NCI-H2171 treated with DMSO at 0.1 percent for 48 hours (cell line): ENCODE measurements around the gene PDE7B.
A peak's percentile ranks its signal among the peaks of the same experiment; 100 is the strongest.

Source experiments
- DNase-seq: peaks from one replicate; lab custom pipeline; 2025; lab: John Stamatoyannopoulos, UW

The PDE7B gene

GRCh38 chr6:135936606-135937005 lies 85.1 kb downstream of the PDE7B start:
- no peak for DNase-seq

DNA sequence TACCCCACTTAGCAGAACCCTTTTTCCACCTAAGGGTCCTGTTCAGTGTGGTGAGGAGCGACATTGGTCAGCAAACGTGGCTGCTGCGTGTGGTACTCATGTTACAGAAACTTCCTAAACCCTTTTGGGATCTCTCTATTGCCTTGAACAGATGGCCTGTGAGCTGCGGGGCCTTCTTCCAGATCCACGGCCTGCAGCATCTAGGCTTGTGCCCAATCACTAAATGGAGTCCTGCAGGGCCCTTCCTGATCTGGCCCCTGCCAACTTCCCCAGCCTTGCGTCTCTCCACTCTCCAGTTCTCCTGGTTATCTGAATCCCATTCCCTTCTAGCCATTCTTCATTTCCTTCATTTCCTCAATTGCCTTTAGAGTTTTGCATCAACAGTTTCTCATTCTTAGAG lies 85.6 kb downstream of the PDE7B start:
- DNase-seq, result no peak

GRCh38 chr6:135938576-135939207 lies 87.2 kb downstream of the PDE7B start:
- DNase-seq, result peak; percentile 12

- DNase-seq, result no peak
These were observed 87.7 kb downstream of the PDE7B start for GRCh38 chr6:135939208-135939591.

DNA sequence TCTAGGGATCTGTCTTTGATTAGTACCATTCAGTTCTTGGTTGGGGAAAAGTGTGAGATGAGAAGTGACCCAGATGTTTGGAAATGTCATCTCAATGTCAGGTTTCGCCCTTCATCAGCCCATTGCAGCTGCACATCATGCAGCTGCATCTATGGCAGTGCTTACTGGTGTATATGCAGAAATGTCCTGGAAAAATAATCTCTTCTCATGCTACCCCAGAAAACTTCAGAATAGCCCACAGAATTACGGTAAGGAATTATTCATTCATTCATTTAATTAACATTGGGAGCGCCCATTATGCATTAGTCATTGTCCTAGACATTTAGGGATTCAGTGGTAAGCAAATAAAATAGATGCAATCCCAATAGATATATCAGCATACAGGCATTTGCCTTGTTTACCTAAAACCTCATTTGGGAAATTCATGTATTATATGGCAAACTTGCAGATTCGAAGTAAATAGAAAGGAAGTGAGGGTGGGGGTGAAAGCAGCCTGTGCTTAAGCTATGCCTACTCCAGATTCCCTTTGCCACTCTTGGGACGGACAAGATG lies 89.2 kb downstream of the PDE7B start:
- DNase-seq, result no peak

DNA sequence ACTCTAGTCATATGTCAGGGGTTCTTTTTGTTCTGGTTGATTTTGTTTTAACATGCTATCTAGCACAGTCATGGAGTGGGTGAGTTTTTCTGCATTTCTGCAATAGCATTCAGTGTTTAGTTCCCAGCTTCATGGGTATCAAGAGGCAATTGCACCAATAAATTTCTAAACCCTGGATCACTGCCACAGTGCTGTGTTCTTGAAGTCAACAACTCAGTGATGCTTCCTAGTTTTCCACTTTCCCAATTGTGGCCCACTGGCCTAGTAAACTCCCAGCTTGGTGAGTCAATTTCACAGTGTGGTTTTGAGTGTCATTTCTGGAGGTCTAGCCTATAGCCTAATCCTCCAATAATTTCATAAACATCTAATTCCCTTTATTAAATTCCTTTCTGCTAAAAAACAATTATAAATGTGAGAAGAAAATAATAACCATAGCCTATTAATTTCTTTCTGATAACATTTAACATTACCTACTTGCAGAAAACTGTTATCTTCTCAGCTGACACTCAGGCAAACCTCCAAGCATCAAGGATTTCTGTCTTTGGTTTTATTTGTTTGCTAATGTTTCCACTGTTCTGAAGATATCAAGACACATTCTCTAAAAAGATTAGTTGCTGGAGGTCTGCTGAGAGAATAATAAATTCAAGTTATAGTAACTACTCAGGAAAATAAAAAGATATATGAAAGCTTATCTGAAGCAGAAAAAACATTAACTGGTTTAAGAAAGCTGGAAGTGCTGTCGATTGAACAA lies 89.9 kb downstream of the PDE7B start:
- DNase-seq, result no peak

DNA sequence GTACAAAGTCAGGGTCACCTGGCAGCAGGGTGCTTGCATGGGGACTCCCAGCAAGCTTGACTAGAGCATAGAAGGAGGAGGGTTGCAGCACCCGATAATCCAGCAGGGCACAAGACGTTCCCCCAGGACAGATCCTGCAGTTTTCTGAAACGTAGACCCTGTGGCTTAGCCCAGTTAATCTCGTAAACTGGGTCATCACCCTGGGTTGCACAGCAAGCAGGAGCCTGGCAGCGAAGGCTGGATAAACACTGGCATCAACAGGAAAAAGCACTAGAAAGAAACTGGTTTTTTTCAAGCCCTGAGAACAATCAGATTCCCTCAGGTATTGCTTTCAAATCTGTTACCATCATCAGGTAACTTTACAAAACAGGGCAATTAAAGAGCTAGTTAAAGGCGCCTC lies 92.6 kb downstream of the PDE7B start:
- DNase-seq, result no peak

- no peak for DNase-seq
These were observed 95.2 kb downstream of the PDE7B start for GRCh38 chr6:135946674-135947073.

GRCh38 chr6:135950669-135951068 lies 99.2 kb downstream of the PDE7B start:
- DNase-seq, result no peak

GRCh38 chr6:135951169-135951568 lies 99.7 kb downstream of the PDE7B start:
- DNase-seq, result no peak

- DNase-seq, result no peak
These were observed 102.3 kb downstream of the PDE7B start for GRCh38 chr6:135953818-135954217.

GRCh38 chr6:135955099-135955498 lies 103.6 kb downstream of the PDE7B start:
- DNase-seq, result no peak

DNA sequence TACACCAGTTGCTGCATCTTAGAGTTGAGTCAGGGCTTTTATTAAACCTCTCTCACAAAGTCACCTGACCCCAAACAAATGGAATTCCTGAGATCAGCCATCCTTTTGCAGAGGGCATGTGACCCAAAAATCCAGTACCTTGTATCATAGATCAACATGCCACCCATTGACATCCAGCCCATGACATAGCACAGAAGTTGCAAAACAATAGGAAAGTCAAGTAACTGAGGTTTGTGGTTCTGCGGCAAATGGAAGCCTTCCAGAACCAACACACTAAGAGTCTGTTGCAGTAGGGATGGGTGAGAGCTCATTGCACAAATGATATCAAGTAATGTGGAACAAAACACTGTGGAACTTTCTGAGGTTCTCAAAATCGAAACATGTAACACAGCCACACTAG lies 111.2 kb downstream of the PDE7B start:
- no peak for DNase-seq

- no peak for DNase-seq
These were observed 119.2 kb downstream of the PDE7B start for GRCh38 chr6:135970750-135971149.

- no peak for DNase-seq
These were observed 119.8 kb downstream of the PDE7B start for GRCh38 chr6:135971351-135971750.

- no peak for DNase-seq
These were observed 120.6 kb downstream of the PDE7B start for GRCh38 chr6:135972150-135972549.

DNA sequence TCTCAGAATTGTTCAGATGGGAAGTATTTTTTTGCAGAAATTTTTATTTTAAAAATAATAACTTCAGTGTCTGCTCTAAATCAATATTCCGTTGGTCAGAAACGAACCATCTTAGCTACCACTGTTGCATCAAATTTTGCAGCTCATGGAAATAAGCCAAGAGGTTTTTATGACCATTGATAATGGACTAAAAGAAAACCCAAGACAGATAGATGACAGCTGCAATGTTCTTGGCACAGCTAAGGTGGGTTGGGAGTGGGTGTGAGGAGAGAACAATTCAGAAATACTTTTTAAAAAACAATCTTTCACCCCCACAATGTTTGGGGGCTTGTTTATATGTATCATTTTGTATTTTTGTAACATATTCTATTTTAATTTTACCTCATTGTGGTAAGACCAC lies 121.1 kb downstream of the PDE7B start:
- DNase-seq, result no peak

DNA sequence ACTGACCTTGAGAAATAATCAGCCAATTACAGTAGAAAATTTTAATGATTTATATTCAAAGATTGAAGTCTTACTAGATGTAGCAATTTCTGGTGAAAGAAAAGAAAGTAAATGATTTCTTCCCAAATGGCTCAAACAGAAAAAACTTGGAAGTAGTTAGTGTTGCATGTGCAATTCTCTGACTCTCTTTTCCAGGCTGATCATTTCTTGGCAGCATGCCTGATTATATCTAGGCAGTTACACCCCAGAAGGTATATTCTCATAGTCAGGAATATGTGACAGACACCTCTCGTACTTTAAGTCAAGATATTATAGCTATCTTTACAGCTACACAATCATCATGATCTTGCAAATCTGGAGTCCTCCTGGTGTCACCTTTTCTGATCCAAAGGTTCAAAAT lies 122.9 kb downstream of the PDE7B start:
- DNase-seq, result no peak

DNA sequence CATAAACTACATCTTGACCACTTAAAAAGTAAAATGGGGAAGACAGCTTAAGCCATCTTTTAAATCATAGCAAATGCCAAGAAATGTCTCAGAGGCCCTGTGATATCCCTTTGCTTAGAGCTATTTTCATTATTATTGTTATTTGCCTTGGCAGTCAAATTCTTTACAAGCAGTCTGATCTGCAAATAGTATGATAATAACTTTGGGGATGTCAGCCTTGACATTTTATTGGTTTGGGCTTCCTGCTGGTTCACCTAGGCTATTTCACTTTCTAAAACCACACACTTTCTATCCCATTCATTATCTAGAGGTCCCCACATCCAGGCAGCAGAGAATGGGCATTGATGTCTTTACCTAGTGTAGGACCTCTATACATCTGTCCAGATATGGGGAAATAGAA lies 125.1 kb downstream of the PDE7B start:
- no peak for DNase-seq

GRCh38 chr6:135983093-135983492 lies 131.6 kb downstream of the PDE7B start:
- no peak for DNase-seq

- no peak for DNase-seq
These were observed 132.3 kb downstream of the PDE7B start for GRCh38 chr6:135983718-135984343.

DNA sequence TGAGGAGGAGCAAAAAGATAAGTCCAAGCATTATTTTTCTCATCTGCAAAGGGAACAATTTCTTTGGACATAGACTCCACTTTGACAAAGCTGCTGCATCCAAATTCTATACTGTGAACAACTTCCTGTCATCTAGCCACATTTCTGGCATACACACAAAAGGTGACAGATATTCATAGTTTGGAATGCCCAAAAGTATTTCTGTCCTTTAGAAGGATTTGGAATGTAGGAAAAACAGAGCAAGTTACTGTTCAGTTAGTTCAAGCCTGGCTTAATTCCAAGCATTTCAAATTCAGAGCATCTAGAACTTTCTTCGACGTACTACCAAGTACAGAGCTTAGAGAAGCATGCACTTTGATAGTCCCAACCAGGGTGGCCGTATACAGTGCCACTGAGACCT lies 134.0 kb downstream of the PDE7B start:
- DNase-seq, result no peak

GRCh38 chr6:135987226-135987625 lies 135.7 kb downstream of the PDE7B start:
- DNase-seq, result no peak
